Activated CD4-positive, alpha-beta T cell treated with anti-CD3 and anti-CD28 coated beads, Interleukin-2, amount 50 U/mL, for 1 hour (primary cell): Measurements from ENCODE around the gene CFAP210.
"Not testable (repeated sequence)": the region's sequence is repeated elsewhere in the genome, so short reads cannot be mapped to it uniquely, and the experiment has no call there.

Experiments used
- DNase-seq: peaks from one replicate; pipeline ENCODE4 v3.0.0-alpha.2; 2020

The CFAP210 gene

DNA sequence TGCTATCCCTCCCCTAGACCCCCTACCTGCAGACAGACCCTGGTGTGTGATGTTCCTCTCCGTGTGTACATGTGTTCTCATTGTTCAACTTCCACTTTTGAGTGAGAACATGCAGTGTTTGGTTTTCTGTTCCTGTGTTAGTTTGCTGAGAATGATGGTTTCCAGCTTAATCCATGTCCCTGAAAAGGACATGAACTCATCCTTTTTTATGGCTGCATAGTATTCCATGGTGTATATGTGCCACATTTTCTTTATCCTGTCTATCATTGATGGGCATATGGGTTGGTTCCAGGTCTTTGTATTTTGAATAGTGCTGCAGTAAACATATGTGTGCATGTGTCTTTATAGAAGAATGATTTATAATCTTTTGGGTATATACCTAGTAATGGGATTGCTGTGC lies 78.2 kb downstream of the CFAP210 start:
- DNase-seq = not testable (repeated sequence)

DNA sequence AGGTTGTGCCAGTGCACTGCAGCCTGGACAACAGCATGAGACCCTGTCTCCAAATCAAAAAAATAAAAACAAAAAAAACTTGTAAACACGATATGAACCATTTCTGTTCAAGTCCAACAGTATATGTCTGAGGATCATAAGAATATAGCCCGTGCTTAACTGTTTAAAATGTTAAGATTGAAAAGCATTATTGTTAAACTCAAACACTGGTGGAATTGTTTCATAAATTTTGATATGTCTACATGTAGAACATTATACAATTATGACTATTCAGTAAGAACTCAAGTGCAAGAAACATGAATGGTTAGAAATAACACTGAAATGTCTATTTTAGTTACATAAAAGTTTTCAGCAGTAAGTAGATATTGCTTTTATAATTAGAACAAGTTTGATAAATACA lies 80.3 kb downstream of the CFAP210 start:
- no peak for DNase-seq

DNA sequence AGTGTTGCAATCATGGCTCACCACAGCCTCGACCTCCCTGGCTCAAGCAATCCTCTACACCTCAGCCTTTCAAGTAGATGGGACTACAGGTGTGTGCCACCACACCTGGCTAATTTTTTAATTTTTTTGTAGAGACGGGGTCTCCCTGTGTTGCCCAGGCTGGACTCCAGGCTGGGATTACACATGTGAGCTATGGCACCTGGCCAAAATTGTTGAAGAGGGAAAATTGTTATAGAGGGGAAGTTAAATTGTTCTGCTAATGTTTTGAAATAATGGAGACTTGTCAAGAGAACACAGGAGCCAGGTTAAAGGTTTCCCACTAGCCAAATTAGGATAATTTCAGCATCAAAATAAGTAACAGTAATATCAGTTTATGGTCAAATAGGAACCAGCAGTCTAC lies 84.9 kb downstream of the CFAP210 start:
- DNase-seq = no peak

DNA sequence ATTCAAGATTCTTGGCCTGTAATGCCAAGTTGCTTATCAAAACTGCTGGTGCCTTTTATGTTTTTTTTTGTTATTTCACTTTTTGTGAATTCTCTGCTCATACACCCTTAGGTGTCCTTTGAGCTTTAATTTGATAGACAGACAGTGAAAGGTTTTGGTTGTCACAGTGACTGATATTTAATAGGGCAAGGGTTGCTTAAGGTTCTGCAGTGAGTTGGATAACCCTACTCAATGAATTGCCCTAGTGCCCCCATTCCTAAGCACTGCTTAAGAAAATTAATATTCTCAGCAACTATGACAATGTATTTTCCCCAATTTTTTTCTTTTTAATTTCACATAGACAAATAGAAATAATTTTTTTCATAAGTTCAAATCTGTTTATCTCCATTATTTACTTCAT lies 94.6 kb downstream of the CFAP210 start:
- DNase-seq = no peak

DNA sequence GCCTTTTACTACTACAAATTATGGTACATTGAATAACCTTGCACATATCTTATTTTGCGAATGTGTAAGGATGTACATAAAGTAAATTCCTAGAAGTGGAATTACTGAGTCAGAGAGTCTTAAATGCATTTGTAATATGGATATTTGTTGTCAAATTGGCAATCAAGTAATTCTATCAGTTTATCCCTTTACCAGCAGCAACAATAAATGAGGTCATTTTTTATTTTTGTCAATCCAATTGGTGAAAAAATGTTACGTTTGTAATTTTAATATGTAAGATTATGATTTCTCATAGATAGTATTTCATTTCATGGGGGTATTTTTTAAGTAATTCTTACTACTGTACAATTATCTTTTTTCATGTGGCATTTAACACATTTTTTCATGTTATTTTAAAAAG lies 95.2 kb downstream of the CFAP210 start:
- DNase-seq = no peak

DNA sequence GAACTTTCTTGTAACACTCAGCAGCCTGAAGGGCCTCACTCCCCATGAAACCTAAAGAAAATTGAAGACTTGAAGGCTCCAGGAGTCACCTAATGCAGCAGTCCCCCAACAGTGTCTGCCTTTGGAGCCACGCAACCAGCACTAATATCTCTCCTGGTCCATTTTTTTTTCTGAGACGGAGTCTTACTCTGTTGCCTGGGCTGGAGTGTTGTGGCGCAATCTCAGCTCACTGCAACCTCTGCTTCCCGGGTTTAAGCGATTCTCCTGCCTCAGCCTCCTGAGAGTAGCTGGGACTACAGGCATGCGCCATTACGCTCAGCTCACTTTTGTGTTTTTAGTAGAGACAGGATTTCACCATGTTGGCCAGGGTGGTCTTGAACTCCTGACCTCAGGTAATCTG lies 97.7 kb downstream of the CFAP210 start:
- DNase-seq = not testable (repeated sequence)
